NCI-H2107 (cell line): ENCODE measurements around the gene KIAA0513.
A peak's percentile ranks its signal among the peaks of the same experiment; 100 is the strongest.

Source experiments
- DNase-seq: peaks from one replicate; lab custom pipeline; 2025; lab: John Stamatoyannopoulos, UW

KIAA0513 gene, protein sequence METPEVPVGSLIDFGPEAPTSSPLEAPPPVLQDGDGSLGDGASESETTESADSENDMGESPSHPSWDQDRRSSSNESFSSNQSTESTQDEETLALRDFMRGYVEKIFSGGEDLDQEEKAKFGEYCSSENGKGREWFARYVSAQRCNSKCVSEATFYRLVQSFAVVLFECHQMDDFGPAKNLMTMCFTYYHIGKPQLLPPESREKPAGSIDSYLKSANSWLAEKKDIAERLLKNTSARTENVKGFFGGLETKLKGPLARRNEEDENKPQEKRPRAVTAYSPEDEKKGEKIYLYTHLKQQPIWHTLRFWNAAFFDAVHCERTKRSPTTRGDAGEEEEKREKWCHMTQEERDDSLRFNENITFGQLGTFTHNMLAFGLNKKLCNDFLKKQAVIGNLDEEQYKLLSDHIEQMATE

DNA sequence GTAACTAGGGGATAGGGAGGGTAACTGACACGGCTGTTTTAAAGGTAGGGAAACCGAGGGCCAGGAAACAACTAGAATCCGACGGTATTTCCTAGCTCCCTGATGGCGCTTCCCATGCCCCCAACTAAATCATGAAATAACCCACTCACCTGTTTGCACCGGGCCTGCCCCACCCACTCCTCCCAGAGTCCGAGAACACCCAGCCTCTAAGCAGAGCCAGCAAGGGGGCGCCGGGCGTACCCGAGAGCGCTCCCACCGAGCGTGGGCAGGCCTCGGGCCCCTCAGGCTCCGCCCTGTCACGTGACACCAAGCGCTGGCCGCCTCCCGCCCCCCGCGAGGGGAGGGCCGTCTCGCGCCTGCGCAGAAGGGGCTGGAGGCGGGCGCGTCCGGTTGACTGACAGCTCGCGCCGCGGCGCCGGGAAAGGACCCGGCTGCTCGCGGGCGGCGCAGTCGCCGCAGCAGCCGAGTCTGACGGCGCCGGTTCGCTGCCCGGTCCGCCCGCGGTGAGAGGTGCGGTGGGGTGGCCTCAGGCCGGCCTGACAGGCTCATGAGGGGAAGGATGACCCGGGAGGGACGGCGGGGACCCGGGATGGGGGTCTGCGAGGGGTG, at the start of gene KIAA0513:
Gene KIAA0513, plus strand, starts transcription at position 447 of the 609 bp plus-strand sequence. CDS start 39,277 bp downstream, outside the sequence.
- peak; percentile 91 for DNase-seq

DNA sequence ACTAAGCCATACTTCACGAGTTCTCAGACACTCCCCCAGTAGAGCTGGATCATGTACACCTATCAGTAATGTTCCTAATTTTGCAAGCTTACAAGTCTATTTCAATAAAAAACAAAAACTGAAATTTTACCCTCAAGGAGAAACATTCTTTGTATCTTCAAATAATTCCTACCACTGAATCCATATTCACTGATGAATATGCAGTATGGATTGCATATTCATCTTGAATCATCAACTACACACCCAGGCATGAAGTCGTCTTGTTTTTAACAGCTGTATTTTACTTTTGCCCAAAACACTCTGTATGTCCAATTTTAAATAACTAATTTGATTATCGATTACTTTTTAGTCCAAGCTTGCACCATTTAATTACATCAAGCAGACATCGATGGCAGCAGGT, 48.1 kb upstream of the KIAA0513 start:
- DNase-seq, result no peak

DNA sequence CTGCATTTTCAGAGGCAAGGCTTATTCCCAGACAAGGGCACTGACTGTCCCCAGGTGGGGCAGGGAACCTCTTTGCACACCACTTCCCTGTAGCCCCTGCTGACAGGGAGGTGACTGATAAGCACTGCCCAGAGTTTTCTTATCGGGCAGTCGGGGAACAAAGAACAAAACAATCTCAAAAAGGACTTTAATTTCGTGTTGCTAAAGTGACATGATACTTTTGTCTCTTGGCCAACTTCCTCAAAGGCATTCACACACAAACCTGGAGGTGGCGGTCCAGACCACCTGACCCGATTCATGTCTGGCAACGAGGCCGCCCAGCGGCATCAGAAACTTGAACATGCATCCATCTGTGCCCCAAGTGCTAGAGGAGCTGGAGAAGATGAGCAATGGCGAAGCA, 45.2 kb upstream of the KIAA0513 start:
- DNase-seq, result no peak

DNA sequence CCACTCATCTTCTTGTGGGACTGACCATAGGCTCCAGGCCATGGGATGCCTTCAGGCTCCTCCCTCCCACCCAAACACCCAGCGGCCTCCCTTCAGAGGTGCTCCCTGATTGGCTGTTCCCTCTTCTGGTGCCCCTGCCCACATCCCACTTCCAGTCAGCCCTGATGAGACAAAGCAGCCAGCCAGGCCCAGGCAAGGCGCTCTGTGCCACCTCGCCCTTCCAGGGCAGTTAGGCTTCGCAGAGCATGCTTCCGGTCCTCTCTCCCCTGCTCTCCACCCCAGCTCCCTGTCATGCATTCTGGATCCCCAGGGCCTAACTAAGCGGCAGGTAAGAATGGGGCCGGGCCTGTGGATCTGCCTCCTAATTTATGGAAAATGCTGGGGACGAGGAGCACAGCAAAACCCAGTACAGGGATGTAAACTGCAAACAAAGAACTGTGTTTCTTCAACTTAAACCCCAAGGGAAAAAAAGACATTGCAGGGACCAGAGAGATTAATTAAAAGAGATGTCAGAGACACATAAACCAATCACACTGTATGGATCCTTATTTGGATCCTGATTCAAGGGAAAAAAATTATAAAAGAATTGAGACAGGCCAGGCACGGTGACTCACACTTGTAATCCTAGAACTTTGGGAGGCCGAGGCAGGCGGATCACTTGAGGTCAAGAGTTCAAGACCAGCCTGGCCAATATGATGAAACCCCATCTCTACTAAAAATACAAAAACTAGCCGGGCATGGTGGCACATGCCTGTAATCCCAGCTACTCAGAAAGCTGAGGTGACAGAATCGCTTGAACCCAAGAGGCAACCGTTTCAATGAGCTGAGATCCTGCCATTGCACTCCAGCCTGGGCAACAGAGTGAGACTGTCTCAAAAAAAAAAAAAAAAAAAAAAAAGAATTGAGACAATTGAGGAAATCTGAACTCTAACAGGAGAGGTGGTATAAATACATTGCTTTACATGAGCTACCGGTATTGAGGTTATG, 42.2 kb upstream of the KIAA0513 start:
- no peak for DNase-seq

DNA sequence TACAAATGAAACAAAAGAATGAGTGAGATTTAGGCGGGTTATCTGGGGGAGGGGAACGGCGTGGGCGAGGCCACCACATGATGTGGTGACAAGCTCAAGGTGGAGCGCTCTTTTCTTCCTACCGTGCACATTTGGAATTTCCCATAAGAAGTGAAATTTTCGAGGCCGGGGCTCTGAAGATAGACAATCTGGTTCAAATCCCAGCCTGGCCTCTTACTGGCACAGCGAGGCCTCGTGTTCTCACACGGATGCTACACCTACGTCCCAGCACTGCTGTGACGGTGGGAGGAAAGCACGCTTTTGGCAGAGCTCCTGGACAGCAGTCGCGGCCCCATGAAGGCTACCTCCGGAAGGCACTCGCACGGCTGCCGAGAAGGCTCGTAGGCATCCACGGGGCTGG, 41.5 kb upstream of the KIAA0513 start:
- no peak for DNase-seq

DNA sequence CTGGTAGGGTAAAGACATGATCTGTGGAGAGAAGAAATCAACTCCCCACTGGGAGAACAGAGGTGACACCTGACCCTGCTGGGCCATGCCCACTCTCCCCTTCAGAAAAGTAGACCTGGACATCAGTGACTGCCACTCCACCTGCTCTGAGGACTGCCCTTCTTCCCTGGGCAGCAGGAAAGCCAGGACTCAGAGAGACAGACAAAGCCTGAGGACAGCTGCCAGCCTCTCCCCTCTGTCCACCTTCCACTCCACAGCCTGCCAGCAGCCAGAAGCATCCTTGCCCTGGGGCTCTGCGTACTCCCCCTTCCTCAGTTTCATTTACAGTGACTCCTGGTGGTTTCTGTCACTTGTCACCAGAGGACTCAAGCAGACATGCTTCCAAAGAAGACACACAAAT, 40.7 kb upstream of the KIAA0513 start:
- DNase-seq, result no peak

DNA sequence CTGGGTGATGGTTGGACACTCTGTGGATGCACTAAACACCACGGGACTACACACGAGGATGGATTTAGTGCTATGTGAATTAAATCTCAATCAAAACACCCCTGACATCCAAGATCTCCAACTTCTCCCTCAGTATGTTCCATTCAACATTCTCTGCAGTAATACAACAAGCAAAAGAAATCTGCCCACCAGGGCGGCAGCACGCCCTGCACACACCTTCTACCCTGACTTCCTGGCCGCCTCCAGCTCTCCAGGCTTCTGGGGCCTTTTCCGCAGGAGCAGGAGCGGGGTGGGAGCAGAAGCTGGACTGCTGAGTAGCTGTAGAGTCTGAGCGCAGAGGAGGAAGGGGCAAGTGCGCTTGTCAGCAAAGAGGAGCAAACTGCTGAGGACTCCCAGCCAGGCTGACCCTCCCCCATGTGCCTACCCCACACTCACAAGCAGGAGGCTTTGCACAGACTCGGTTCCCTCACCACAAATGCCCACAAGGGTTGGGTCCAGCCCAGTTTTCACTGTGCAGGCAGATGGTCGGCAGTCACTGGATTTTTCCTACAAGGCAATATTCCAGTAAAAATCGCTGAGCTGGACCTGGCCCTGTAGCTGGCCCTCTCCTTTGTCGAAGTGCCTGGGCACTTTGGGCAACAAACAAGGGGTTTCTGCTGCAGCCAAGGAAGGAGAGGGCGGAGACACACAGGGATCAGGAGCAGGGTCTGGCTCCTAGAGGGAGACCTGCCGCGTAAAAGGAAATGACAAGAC, 39.1 kb upstream of the KIAA0513 start:
- no peak for DNase-seq

DNA sequence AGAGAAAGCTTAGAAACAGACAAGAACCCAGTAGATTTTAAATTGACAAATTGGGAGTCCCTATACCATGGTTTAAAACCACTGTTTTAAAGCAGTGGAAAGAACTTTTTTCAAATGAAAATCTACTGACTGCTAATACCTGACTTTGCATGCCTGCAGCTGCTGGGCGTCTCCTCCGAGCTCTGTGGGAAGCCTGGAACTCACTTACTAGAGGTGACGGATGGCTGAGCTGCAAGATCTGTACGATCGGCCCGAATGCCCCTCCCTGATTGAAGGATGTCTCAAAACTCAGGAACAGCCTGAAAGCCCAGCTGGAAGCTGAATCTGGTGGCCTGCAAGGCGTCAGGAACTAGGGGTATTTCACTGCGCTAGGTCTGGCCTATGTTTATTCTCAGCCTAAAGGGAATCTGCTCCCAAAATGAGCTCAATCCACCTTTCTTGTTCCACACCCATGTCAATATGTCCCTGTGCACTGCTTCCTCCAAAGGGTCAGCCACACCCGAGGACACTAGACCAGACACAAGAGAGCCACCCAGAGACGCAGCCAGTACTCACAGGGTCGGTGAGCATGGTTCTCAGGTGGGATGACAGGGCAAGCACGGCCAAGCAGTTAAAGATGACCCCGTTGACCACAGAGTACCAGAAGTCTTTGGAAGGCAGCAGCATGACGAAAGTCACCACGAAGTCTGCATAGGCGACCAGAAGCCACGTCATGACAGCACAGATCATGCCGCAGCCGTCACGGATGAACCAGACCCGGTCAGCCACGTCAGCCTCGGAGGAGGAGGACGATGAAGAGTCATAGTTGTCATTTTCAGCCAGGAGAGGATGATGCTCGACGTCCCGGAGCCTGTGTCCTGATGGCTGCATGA, 37.6 kb upstream of the KIAA0513 start:
- DNase-seq, result no peak

DNA sequence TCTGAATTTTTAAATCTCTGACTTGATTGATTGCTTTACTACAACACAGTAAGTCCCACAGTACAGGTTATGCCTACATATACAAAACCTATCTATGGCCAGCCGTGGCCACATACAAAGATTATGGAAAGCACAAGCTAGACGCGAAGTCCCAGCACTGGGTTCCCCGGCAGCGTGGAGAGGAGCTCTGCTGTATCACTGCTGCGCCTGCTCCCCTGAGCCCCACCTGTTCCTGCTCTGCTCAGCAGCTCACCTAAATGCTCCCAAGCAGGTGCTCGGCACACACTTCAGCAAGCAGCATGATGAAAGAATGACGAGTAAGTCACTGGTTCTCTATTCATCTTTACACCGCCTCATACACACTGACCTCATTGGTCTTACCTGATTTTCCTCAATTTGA, 36.8 kb upstream of the KIAA0513 start:
- DNase-seq, result no peak

DNA sequence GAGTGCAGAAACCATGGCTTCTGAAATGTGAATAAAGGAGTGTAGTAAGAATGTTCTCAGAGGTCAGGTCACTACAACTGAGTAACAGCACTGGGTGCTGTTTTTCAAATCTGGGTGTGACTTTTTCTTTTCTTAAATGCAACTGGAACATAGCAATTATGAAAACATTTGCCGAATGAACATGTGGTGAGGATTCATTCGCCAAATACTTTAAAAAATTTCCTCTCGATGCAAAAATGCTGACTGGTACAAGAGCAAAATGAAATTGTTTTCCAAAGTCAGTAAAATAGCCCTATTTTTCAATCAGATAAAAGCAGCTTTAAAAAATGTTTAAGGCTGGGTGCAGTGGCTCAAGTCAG, 34.9 kb upstream of the KIAA0513 start:
- DNase-seq, result no peak

DNA sequence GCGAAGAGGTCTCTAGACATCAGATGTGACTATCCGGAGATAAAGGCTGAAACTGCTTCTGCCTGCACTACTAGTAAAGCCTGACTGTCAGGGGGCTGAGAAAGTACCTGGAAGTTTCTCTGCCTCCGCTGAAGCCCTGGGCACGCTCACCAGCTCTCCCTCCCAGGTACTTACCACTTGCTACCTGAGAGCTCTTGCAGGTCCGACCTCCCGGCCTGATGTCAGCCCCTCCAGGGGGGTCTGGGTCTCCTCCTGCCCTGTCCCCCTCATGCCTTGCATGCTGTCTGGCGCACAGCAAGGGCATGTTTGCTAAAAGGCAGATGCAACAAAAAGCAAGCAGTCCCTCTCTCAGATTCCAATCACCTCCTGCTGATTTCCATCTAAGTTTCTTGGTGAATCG, 33.7 kb upstream of the KIAA0513 start:
- no peak for DNase-seq

DNA sequence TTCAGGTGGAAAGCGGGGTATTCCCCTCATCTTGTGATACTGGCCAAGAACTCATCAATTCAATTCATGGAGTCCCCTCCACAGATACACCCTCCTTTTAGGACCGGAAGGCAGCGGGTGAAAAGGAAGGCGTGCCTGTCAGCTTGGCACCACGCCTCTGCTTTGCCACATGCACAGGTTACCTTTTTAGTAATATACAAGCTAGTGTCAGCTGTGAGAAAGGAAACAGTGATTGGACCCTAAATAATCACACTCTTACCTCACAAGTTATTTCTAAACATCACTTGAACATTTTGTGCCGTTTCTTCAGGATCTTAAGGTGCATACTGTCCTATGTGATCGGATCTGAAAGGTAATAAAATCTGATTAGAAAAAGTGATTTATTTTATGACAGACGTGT, 31.9 kb upstream of the KIAA0513 start:
- DNase-seq, result no peak

DNA sequence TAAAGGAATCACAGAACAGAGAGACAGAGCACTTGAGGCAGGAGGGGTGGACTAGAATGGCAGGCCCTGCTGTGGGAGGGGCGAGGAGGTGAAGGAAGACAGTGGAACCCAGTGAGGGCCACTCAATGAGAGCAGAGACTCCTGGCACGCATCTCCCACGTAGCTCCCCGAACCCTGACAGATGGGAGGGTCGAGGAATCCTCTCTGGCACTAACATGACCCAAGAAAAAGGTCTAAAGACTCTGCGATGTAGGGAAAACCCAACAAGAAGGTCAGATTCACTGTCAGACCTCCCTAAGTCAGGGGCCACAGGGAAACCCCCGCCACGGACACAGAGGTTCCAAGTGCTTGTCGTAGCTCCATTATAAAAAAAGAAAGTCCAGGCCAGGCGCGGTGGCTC, 31.2 kb upstream of the KIAA0513 start:
- DNase-seq, result no peak

DNA sequence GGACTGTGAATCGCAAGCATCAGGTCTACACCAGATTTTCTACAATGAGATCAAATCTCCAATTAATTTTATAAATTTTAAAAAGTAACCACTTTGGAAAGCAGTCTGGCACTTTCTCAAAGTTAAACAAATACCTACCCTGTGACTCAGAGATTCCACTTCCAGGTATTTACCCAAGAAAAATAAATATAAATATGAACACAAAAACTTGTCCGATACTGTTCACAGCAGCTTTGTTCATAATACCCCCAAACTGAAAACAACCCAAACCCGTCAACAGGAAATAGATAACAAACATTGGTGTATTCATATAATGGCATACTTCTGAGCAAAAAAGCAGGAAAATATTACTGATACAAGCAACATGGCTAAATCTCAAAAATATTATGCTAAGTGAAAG, 28.4 kb upstream of the KIAA0513 start:
- DNase-seq, result no peak

DNA sequence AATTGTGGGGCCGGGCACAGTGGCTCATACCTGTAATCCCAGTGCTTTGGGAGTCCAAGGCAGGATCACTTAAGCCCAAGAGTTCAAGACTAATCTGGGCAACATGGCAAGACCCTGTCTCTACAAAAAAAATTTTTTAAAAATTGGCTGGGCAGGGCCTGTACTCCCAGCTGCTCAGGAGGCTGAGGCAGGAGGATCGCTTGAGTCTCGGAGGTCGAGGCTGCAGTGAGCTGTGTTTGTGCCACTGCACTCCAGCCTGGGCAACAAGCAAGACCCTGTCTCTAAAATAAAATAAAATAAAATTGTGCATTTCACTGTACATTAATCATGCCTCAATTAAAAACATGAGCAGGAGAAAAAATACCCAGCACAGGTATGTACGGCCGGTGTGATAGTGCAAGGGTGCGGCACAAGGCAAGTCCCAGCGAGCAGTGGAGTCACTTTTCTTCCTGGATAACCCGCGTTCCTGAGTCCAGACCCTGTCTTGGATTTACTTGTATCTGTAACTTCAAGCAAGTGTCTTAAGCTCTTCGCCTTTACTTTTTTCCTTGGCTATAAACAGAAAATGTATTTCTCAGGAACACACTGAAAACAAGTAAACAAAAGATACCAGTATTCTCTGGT, 27.6 kb upstream of the KIAA0513 start:
- no peak for DNase-seq

DNA sequence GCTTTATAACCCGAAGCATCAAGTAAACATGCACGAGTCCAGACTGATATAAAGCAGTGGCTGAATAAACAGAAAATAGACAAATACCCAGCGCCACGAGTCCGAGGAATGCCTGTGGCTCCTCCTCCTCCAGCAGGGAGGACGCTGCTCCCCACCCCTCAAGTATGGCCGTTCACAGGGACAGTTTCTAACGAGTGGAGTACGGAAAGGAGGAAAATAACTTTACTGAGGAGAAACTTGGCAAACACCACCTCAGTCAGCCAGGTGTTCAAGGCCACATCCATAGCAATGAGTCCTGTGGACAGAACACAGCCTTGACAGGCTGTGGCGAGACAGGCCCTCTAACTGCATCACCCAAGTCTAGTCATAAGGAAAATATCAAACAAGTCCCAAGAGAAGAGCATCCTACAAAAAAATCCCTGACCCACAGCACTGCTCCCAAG, 25.5 kb upstream of the KIAA0513 start:
- DNase-seq, result no peak

DNA sequence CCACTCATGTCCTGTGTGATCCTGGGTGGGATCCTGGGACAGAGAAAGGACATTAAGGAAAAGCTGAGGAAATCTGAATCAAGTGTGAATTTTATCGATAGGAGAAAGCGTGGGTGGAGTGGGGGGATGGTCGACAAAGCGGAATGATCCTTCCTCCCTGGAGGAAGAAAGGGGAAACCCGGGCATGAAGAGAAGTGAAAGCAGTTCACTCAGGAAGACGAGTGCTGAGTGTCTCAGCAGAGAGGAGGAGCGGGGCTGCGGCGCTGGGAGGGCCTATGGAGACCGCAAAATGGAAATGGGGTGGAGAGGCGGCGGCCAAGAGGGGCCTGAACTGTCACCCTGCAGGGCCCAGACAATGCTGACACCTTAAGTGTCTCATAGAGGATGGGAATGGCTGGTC, 25.0 kb upstream of the KIAA0513 start:
- DNase-seq, result no peak

DNA sequence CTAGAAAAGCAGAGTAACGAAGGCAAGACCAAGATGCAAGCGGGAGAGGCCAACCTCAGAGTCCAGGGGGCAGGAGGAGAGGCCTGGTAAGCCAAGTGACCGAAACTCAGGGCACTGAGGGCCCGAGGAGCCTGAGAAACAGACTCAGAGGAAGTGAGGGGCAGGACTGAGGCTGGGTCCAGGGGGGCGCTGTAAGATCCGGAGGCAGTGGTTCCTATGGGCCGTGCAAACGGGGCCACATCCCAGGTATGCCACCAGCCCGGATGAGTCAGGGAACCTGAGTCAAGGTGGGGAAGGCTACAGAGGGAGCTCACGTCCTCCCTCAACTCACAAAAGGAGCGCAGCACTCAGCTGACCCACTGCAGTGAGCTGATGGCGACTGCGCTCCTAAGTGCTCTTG, 24.5 kb upstream of the KIAA0513 start:
- DNase-seq, result no peak

DNA sequence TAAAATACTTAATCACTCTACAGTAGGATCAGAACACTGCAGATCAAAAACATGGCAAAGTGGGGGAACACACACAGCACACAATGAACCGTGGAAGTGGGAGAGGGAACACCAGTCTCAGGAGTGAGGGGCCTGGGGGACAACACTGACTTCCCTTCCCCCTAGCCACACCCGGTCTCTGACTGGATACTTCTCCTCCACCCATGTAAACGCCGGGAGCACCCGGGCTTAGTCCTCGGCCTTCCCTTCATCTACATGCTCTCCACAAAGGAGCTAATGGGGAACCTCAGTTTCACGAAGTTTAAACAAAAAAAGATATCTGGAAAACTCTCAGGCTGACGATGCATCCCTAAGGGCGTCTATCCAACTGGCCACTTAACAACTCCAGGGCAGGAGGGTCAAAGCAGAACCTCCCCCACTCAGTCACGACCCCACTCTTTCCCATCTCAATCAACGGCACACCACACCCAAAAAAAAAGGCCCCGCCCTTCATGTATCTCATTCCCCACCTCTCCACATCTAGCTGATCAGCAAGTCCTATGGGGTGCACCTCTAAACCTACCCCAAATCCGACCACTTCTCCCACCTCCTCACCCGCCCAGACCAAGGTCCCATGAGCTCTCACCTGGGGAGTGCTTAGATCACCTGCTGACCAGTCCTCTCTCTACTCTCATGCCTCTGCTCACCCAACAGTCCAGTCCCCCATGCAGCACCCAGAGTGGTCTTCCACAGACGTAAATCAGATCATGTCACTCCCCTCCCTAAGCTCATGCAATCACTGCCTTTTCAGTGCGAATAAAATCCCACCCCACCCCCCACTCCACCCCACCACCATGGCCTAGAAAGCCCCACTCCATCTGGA, 23.6 kb upstream of the KIAA0513 start:
- DNase-seq, result no peak
